Heart left ventricle (tissue), 16 donors: ENCODE results near the gene HK3. TPM values are rescaled to one million over a fixed set of nuclear protein-coding genes. Genes with fewer than 3 reads are reported as not detected.

Experiments used
- ATAC-seq, 4 donors: fragments of 200-7000 bp; cut with Tn5 transposase; one replicate each; pipeline ENCODE4 v1.9.1; 2020 to 2022; ENCODE audit warnings: moderate library complexity in 4 of 4, mild to moderate bottlenecking in 3 of 4, moderate number of reproducible peaks in 1 of 4
- DNase-seq, 5 donors: peaks; one replicate each; pipeline ENCODE4 v3.0.0-alpha.2; 2020
- H3K27ac ChIP-seq, 12 donors: fragments of 200-600 bp; sonication (generic) in 4 of 12; one replicate each; pipeline versions ENCODE4 v1.5.0 to v1.8.0; 2016 to 2022; ENCODE audit warnings: mild to moderate bottlenecking in 2 of 12
- H3K27me3 ChIP-seq, 9 donors: fragments of 200-600 bp; sonication (generic) in 2 of 9; one replicate each; pipeline versions ENCODE4 v1.5.1 to v1.8.0; 2016 to 2022; ENCODE audit warnings: mild to moderate bottlenecking in 3 of 9
- H3K36me3 ChIP-seq, 9 donors: fragments of 200-600 bp; sonication (generic) in 2 of 9; one replicate each; pipeline versions ENCODE4 v1.5.0 to v1.8.0; 2018 to 2022; ENCODE audit warnings: mild to moderate bottlenecking in 2 of 9
- H3K4me1 ChIP-seq, 12 donors: fragments of 200-600 bp; sonication (generic) in 4 of 12; one replicate each; pipeline versions ENCODE4 v1.5.0 to v1.8.0; 2016 to 2022; ENCODE audit warnings: mild to moderate bottlenecking in 3 of 12
- H3K4me3 ChIP-seq, 12 donors: fragments of 200-600 bp; sonication (generic) in 4 of 12; one replicate each; pipeline versions ENCODE4 v1.5.0 to v1.8.0; 2017 to 2022; ENCODE audit warnings: mild to moderate bottlenecking in 9 of 12, moderate library complexity in 4 of 12
- H3K9me3 ChIP-seq, 12 donors: fragments of 200-600 bp; sonication (generic) in 4 of 12; one replicate each; pipeline versions ENCODE4 v1.5.0 to v1.8.0; 2016 to 2022; ENCODE audit warnings: mild to moderate bottlenecking in 1 of 12
- POLR2A ChIP-seq, 2 donors: fragments of 450-650 bp; IDR thresholded peaks; one replicate each; pipeline ENCODE4 v1.6.1; 2017; ENCODE audit warnings: antibody characterized with exemption in 2 of 2, mild to moderate bottlenecking in 2 of 2, moderate library complexity in 2 of 2
- WGBS, 4 donors: extraction: QIAGEN DNeasy Blood & Tissue Kit in 2 of 4; methylation state at CpG; one replicate each; pipeline versions ENCODE4 v1.1.5 to v1.1.7; 2013 to 2018; 5-methylcytosine and 5-hydroxymethylcytosine counted together
- intact Hi-C, 10 donors: fragments of 100-400 bp; cut with DNase I; formaldehyde crosslinking; loops; one replicate each; pipeline versions ENCODE4 v1.11.1 to v1.14.2; 2022
- polyA plus RNA-seq, 2 donors: library from polyadenylated mRNA; stranded (reverse); fragments of 200-250 nt; gene quantifications; one replicate each; pipeline ENCODE4 v1.2.3, GENCODE V29; 2013
- total RNA-seq, 9 donors: library from RNA; depleted of rRNA in 2 of 9; stranded (reverse); fragments of >200 nt in 2 of 9; fragmentation: NEBNext Ultra II Directional in 3 of 9; extraction: Animal tissue kit (Norgen Biotek cat#: 25700) in 3 of 9; gene quantifications; one replicate each; pipeline versions ENCODE4 v1.1.0 to v1.2.4, GENCODE V29; 2016 to 2023
- TF ChIP-seq, protein P1 (sequence below), 12 donors: fragments of 200-600 bp; sonication (generic) in 4 of 12; IDR thresholded peaks; one replicate each; pipeline versions ENCODE4 v1.5.0 to v1.8.0; 2018 to 2022; ENCODE audit warnings: antibody characterized with exemption in 12 of 12, mild to moderate bottlenecking in 5 of 12
- donor health status: ischemic (EF 13 %, LVEDD 7.1; RV severe dilation, severe dysfunction).
- donor health status: healthy with polysubstance abuse.
- donor health status: DM: no; HTN: yes; CAD: no.
- donor health status: DM: no; HTN: no; CAD: no.
- donor health status: ischemic (EF 25% LVEDD 6.9; RV normal size, moderate dysfunction).
- donor health status: ischemic (EF 25% LVEDD 5.7; RV mildly dilated, moderate dysfunction).
- donor health status: healthy.
- donor health status: DM: yes; HTN: yes; CAD: no.
- donor health status: ischemic (EF 35%, LVEDD 5.7; RV mildly dilated, moderate dysfunction).
- donor health status: nonischemic (EF 11% LVEDD 7.7; RV severe dilation, severe dysfunction).
- donor health status: DM: yes; HTN: yes; CAD: no.
- donor health status: PGD.
- donor health status: ischemic (EF 29% LVEDD 5.4; RV normal size, mild dysfunction).
- donor health status: nonischemic (EF 23%, LVEDD 6.1; RV moderate dilation, normal function).

HK3 gene
- total and polyA plus RNA-seq, 11 donors, result 0.46 to 44.0 (median 2.5) TPM

DNA sequence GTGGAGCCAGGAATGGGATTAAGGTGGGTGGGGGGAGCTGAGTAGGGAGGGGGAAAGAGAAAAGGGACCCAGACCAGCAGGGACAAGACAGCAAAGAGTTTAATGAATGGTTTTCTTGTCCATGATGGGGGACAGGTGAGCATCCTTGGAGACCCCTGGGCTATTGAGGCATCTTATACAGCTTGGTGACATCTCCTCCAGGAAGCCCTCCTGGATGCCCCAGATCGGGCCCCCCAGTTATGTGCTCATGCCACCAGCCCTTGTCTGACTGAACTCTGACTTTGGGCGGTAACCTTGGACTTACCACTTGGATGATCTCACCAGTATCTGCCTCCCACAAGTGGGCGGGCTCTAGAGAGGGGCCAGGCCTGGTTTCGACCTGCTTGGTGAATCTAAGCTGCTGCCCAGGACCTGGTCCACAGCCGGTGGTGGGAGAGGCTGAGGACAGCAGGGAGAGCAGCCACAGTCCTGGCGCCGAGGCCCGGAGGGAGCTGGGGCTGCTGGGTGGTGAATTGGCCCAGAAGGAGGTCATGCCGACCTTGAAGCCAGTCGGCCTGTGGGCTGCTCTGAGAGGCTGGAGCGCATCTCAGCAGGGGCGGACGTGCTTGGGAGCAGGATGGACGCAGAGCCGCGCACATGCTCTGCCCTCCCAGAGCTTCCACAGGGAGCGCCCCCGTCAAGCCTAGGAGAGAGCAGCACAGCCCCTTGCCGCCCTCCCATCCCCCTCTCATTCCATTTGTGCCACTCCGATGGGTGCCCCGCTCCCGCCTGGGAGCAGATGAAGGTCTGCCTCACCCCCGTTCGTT, 52.6 kb downstream of the HK3 start:
- H3K27ac ChIP-seq, result no peak overlapping the region
- H3K4me3 ChIP-seq, result no peak overlapping the region
- no peak for TF ChIP-seq POLR2A (IDR thresholded peaks at IDR 0.05)
- TF ChIP-seq, protein P1, sequence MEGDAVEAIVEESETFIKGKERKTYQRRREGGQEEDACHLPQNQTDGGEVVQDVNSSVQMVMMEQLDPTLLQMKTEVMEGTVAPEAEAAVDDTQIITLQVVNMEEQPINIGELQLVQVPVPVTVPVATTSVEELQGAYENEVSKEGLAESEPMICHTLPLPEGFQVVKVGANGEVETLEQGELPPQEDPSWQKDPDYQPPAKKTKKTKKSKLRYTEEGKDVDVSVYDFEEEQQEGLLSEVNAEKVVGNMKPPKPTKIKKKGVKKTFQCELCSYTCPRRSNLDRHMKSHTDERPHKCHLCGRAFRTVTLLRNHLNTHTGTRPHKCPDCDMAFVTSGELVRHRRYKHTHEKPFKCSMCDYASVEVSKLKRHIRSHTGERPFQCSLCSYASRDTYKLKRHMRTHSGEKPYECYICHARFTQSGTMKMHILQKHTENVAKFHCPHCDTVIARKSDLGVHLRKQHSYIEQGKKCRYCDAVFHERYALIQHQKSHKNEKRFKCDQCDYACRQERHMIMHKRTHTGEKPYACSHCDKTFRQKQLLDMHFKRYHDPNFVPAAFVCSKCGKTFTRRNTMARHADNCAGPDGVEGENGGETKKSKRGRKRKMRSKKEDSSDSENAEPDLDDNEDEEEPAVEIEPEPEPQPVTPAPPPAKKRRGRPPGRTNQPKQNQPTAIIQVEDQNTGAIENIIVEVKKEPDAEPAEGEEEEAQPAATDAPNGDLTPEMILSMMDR (IDR thresholded peaks at IDR 0.05), result no peak
- ATAC-seq, result peak in 1 of 4 donors; percentile 6
- WGBS, 4 donors, result 35 to 51% (median 40%) methylated on average over 23 to 24 of the region's 24 CpGs
- H3K27me3 ChIP-seq, result peaks cover 0 to 93% (median 22%) of the 10 kb centered on the region in 9 donors
- no peaks in the 10 kb centered on the region for H3K9me3 ChIP-seq
- H3K4me1 ChIP-seq, result no peaks in the 10 kb centered on the region
- peak in 1 of 5 donors; percentile 11 for DNase-seq
- no peaks in the 10 kb centered on the region for H3K36me3 ChIP-seq
- intact Hi-C loops, result no loop called here

DNA sequence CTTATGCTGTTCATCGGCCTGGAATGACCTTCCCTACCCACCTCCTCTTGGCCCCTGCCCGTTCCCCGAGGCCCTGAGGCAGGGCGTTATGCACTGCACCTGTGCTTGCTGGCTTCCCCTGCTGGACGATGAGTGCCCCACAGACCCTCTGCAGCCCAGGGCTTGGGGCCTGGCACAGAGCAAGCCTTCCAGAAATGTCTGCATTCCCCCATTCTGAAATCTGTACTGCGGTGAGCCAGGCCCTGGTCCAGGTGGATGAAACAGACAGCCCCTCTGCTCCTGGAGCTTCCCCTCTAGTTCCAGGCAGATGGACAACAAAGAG, 53.8 kb downstream of the HK3 start:
- intact Hi-C loops, result no loop called here
- H3K27ac ChIP-seq, result no peak overlapping the region
- H3K4me3 ChIP-seq, result no peak overlapping the region
- H3K4me1 ChIP-seq, result no peaks in the 10 kb centered on the region
- no peaks in the 10 kb centered on the region for H3K36me3 ChIP-seq
- DNase-seq, result no peak
- peaks cover 0 to 95% (median 29%) of the 10 kb centered on the region in 9 donors for H3K27me3 ChIP-seq
- no peaks in the 10 kb centered on the region for H3K9me3 ChIP-seq
- no peak for ATAC-seq
- TF ChIP-seq, protein P1 (IDR thresholded peaks at IDR 0.05), result no peak
- no peak for TF ChIP-seq POLR2A (IDR thresholded peaks at IDR 0.05)
- WGBS, 4 donors, result 47 to 53% (median 50%) methylated on average over 5 to 6 of the region's 6 CpGs

DNA sequence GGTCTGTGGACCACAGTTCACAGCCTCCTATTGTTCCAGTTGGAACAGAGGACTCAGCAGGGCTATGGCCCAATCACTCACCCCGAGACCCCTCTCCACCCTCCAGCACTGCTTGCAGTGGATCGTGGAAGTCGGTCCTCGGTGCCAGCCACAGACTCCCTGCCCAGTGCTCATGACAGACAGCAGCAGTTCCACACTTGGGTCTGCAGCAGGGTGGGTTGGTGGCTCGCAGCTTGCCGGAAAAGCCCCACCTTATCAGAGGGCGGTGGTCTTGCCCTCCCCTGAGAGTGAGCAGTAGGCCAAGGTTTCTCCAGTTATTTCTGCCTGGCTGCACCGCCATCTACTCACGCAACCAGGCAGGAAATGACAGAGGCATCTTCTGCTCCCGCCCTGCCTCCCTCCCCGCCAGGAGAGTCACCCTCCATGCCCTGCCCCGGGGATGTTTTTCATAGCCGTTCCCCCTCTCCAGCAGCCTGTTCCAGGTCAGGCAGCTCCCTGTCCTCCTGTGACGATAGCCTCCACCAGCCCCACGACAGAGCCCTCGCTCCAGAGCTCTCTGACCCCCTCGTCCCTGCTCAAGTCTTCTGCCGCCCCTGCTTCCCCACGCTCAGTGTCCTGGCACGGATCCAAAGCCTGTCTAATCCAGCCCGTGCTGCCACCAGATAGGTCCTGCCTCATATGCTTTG, 54.3 kb downstream of the HK3 start:
- ATAC-seq (no peak), DNase-seq (peak in 1 of 5 donors; percentile 13)
- Histone ChIP-seq H3K36me3 (no peaks in the 10 kb centered on the region), H3K27me3 (peaks cover 0 to 90% (median 30%) of the 10 kb centered on the region in 9 donors), H3K9me3 (no peaks in the 10 kb centered on the region), H3K4me3 (no peak overlapping the region), H3K4me1 (no peaks in the 10 kb centered on the region), H3K27ac (no peak overlapping the region)
- WGBS, 4 donors, result 46 to 58% (median 48%) methylated on average over 21 of the region's 21 CpGs
- no peak for TF ChIP-seq POLR2A (IDR thresholded peaks at IDR 0.05)
- TF ChIP-seq, protein P1 (IDR thresholded peaks at IDR 0.05), result no peak
- intact Hi-C loops, result no loop called here

DNA sequence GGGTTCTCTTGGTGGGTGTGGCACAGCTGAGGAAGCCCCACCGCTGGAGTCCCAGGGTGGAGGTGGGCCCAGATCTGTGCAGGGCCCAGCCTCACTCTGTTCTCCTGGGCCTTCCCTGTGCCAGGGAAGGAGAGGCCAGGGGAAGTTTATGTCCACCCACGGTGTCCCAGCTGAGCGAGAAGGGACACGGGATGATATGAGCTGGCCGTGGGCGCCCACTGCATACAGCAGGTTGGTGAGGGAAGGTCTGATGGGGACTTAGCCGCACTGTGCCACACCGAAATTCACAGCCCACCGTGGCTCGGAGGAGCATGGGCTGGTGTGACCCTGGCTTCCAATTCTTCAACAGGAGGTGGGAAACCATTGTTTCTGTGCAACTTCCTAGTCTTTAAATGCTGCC, 54.9 kb downstream of the HK3 start:
- TF ChIP-seq, protein P1 (IDR thresholded peaks at IDR 0.05), result no peak
- TF ChIP-seq POLR2A (IDR thresholded peaks at IDR 0.05), result no peak
- DNase-seq (no peak), ATAC-seq (no peak)
- Histone ChIP-seq H3K9me3 (no peaks in the 10 kb centered on the region), H3K27me3 (peaks cover 0 to 85% (median 30%) of the 10 kb centered on the region in 9 donors), H3K36me3 (no peaks in the 10 kb centered on the region), H3K27ac (no peak overlapping the region), H3K4me3 (no peak overlapping the region), H3K4me1 (no peaks in the 10 kb centered on the region)
- intact Hi-C loops, result no loop called here
- WGBS, 4 donors, result 72 to 78% (median 76%) methylated on average over 6 to 10 of the region's 10 CpGs
